Calu3 (cell line): ENCODE measurements around the gene SLTM. TPM values are rescaled to one million over a fixed set of nuclear protein-coding genes. Genes with fewer than 3 reads are reported as not detected.
A peak's percentile ranks its signal among the peaks of the same experiment; 100 is the strongest.

ENCODE experiments used
- BruUV-seq: library from RNA; stranded (reverse); fragments of 400-500 nt; replicated peaks from 2 replicates; lab custom pipeline; 2021; lab: Mats Ljungman, UMichigan
- CTCF ChIA-PET: fragments of 300-600 bp; sonication (Branson Sonifier 250); formaldehyde crosslinking; loops from one replicate; lab custom pipeline; 2022; ENCODE audit warnings: antibody characterized with exemption; lab: Charles Lee
- DNase-seq: peaks from one replicate; pipeline ENCODE4 v3.0.0; 2022
- H3K27ac Mint-ChIP-seq: one replicate; pipeline ENCODE4 v1.8.0; 2022; ENCODE audit warnings: mixed read lengths; ENCODE audit not compliant: unreplicated experiment
- H3K27me3 Mint-ChIP-seq: one replicate; pipeline ENCODE4 v1.8.0; 2022; ENCODE audit warnings: mixed read lengths; ENCODE audit not compliant: unreplicated experiment
- H3K36me3 Mint-ChIP-seq: one replicate; pipeline ENCODE4 v1.8.0; 2022; ENCODE audit warnings: mild to moderate bottlenecking, moderate library complexity, mixed read lengths; ENCODE audit not compliant: insufficient read depth, unreplicated experiment
- H3K4me1 Mint-ChIP-seq: one replicate; pipeline ENCODE4 v1.8.0; 2022; ENCODE audit warnings: mild to moderate bottlenecking, low read depth, mixed read lengths; ENCODE audit not compliant: unreplicated experiment
- H3K4me3 Mint-ChIP-seq: one replicate; pipeline ENCODE4 v1.8.0; 2022; ENCODE audit warnings: mild to moderate bottlenecking, low read depth, moderate library complexity, mixed read lengths; ENCODE audit not compliant: unreplicated experiment
- H3K9me3 Mint-ChIP-seq: one replicate; pipeline ENCODE4 v1.8.0; 2022; ENCODE audit warnings: low read depth, mixed read lengths; ENCODE audit not compliant: unreplicated experiment
- CTCF ChIP-seq: fragments of 200-600 bp; IDR thresholded peaks from one replicate; pipeline ENCODE4 v1.8.0; 2022; ENCODE audit warnings: antibody characterized with exemption; ENCODE audit not compliant: unreplicated experiment
- intact Hi-C: fragments of 100-400 bp; cut with micrococcal nuclease; formaldehyde crosslinking; loops from one replicate; pipeline ENCODE4 v1.10.0; 2022; ENCODE audit not compliant: unreplicated experiment
- total RNA-seq: library from RNA; stranded (reverse); gene quantifications from 2 replicates; pipeline ENCODE4 v1.2.3, GENCODE V29; 2022

Gene SLTM
- total RNA-seq, 1 experiment from 2014 or later = 135 TPM

GRCh38 chr15:58977887-58978286, 44.4 kb upstream of the SLTM start:
- Mint-ChIP-seq H3K9me3 (no peaks in the 10 kb centered on the region), H3K27me3 (no peaks in the 10 kb centered on the region), H3K27ac (no peak overlapping the region), H3K36me3 (no peaks in the 10 kb centered on the region), H3K4me3 (no peak overlapping the region), H3K4me1 (peaks cover 9% of the 10 kb centered on the region)
- TF ChIP-seq CTCF = no peak
- intact Hi-C loops = no loop called here
- CTCF ChIA-PET = no interaction called here
- no peak for DNase-seq
- no TSS peak for BruUV-seq

- intact Hi-C loops = no loop called here
- Mint-ChIP-seq H3K4me1 (peaks cover 10% of the 10 kb centered on the region), H3K27me3 (no peaks in the 10 kb centered on the region), H3K4me3 (no peak overlapping the region), H3K36me3 (no peaks in the 10 kb centered on the region), H3K9me3 (no peaks in the 10 kb centered on the region), H3K27ac (no peak overlapping the region)
- no TSS peak for BruUV-seq
- CTCF ChIA-PET = no interaction called here
- TF ChIP-seq CTCF = no peak
- DNase-seq = no peak
Observed at GRCh38 chr15:58967479-58967878, 34.0 kb upstream of the SLTM start.

- no peak overlapping the region for H3K4me3 Mint-ChIP-seq
- H3K27ac Mint-ChIP-seq = no peak overlapping the region
- H3K36me3 Mint-ChIP-seq = no peaks in the 10 kb centered on the region
- no peak for DNase-seq
- intact Hi-C loops = no loop called here
- no peaks in the 10 kb centered on the region for H3K9me3 Mint-ChIP-seq
- peaks cover 18% of the 10 kb centered on the region for H3K4me1 Mint-ChIP-seq
- no peak for TF ChIP-seq CTCF
- no peaks in the 10 kb centered on the region for H3K27me3 Mint-ChIP-seq
- CTCF ChIA-PET = no interaction called here
- BruUV-seq = no TSS peak
Observed at GRCh38 chr15:58966698-58967097, 33.2 kb upstream of the SLTM start.

- intact Hi-C loops = no loop called here
- no peak overlapping the region for H3K4me3 Mint-ChIP-seq
- BruUV-seq = no TSS peak
- no peaks in the 10 kb centered on the region for H3K27me3 Mint-ChIP-seq
- H3K9me3 Mint-ChIP-seq = no peaks in the 10 kb centered on the region
- CTCF ChIA-PET = interaction anchor here (0.5 to 2.1 kb wide), 7 partner anchors 11 to 566 kb away, joined by 3 to 7 read pairs (median 3); no protein-coding TSS in a partner anchor
- peak overlapping the region; percentile 29 for H3K27ac Mint-ChIP-seq
- TF ChIP-seq CTCF = no peak
- no peak for DNase-seq
- H3K4me1 Mint-ChIP-seq = peaks cover 20% of the 10 kb centered on the region
- no peaks in the 10 kb centered on the region for H3K36me3 Mint-ChIP-seq
Observed at GRCh38 chr15:58962662-58963565, 29.4 kb upstream of the SLTM start.
